OCI-LY1 (cell line): ENCODE data around the gene OFD1.

Experiments
- CTCF ChIP-seq: fragments of 200-600 bp; sonication (generic), shearing (Covaris generic); IDR thresholded peaks from 2 replicates; pipeline ENCODE4 v1.5.1; 2017; ENCODE audit warnings: mild to moderate bottlenecking, antibody characterized with exemption, low read length, moderate library complexity, mixed read lengths
- EZH2 ChIP-seq: fragments of 200-600 bp; sonication (generic), shearing (Covaris generic); IDR thresholded peaks from 2 replicates; pipeline ENCODE4 v1.8.0; 2017; ENCODE audit warnings: borderline replicate concordance, mixed run types, mild to moderate bottlenecking, antibody characterized with exemption, low read length, moderate library complexity, mixed read lengths

DNA sequence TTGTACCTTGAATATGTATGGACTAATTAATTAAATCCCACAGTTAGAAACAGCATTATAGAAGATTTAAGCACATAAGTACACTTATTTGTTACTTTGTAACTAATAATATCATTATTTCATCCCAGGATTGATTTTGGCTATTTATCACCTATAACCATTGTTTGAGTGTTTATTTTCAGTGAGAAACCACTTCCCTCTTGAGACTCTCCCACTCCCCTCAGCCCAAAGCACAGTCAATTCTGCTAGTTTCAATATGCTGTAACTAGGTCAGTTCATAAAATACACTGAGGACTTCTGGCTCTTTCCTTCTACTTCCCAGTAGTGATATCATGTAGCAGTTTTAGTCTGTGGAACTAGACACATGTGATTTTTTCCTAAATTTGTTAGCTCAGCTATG lies 16.3 kb downstream of the OFD1 start:
- TF ChIP-seq CTCF (no peak), EZH2 (no peak)
